Right cardiac atrium (tissue), 5 donors: Measurements from ENCODE around the gene PLXNA1. TPM values are rescaled to one million over a fixed set of nuclear protein-coding genes. Genes with fewer than 3 reads are reported as not detected.

ENCODE experiments used
- ATAC-seq, 2 donors: fragments of 200-7000 bp; cut with Tn5 transposase; one replicate each; pipeline versions ENCODE4 v1.8.0 to v1.9.1; 2020; ENCODE audit warnings: moderate library complexity in 2 of 2, mild to moderate bottlenecking in 1 of 2
- DNase-seq, 3 donors: peaks; one replicate each; pipeline ENCODE4 v3.0.0-alpha.2; 2020
- H3K27ac ChIP-seq: one replicate; pipeline ENCODE4 v1.5.1; 2013; ENCODE audit warnings: mild to moderate bottlenecking, low read length, control low read depth, moderate library complexity
- H3K27me3 ChIP-seq: one replicate; pipeline ENCODE4 v1.6.1; 2013; ENCODE audit not compliant: control insufficient read depth, insufficient read depth
- H3K4me1 ChIP-seq: one replicate; pipeline ENCODE4 v1.6.1; 2013; ENCODE audit warnings: low read length; ENCODE audit not compliant: control insufficient read depth, insufficient read depth
- H3K4me3 ChIP-seq: one replicate; pipeline ENCODE4 v1.5.1; 2013; ENCODE audit warnings: low read length, control low read depth
- H3K9me3 ChIP-seq: one replicate; pipeline ENCODE4 v1.6.1; 2013; ENCODE audit warnings: low read length; ENCODE audit not compliant: control insufficient read depth
- WGBS: extraction: QIAGEN DNeasy Blood & Tissue Kit; methylation state at CpG from one replicate; pipeline ENCODE4 v1.1.7; 2013; 5-methylcytosine and 5-hydroxymethylcytosine counted together
- intact Hi-C, 4 donors: fragments of 100-400 bp; cut with DNase I; formaldehyde crosslinking; loops; one replicate each; pipeline versions ENCODE4 v1.11.0 to v1.14.0; 2022 to 2023
- long read RNA-seq, 4 donors: library from polyadenylated mRNA; unstranded; transcript quantifications; one replicate each; pipeline ENCODE4 v2.0.0, GENCODE V29; 2020 to 2021
- polyA plus RNA-seq: library from polyadenylated mRNA; stranded (reverse); fragments of 200-250 nt; gene quantifications from one replicate; pipeline ENCODE4 v1.2.3, GENCODE V29; 2013
- total RNA-seq, 4 donors: library from RNA; stranded (reverse); fragmentation: NEBNext Ultra II Directional; extraction: Animal tissue kit (Norgen Biotek cat#: 25700); gene quantifications; one replicate each; pipeline ENCODE4 v1.2.1, GENCODE V29; 2021
- donor health status: healthy with polysubstance abuse.
- donor health status: DM: no; HTN: yes; CAD: no.
- donor health status: DM: no; HTN: no; CAD: no.
- donor health status: DM: no; HTN: yes; CAD: no; lungs with severe emphysema.
- donor health status: DM: yes; HTN: yes; CAD: no.

The PLXNA1 gene
- total RNA-seq (10 to 100 TPM; 12.8 to 17.8 (median 15.2) TPM), polyA plus RNA-seq (9.9 TPM)
- long read RNA-seq, donor 1, partial matches to known transcripts: 19 of 40 reads
- long read RNA-seq, donor 1, other reads (novel, unspliced or antisense): 21 of 40 reads
- long read RNA-seq, donor 2, partial matches to known transcripts: 12 of 16 reads
- long read RNA-seq, donor 2, other reads (novel, unspliced or antisense): 4 of 16 reads
- long read RNA-seq, donor 3, full-length matches to known transcripts: 1 of 41 reads
- long read RNA-seq, donor 3, partial matches to known transcripts: 18 of 41 reads
- long read RNA-seq, donor 3, other reads (novel, unspliced or antisense): 22 of 41 reads
- long read RNA-seq, donor 4, partial matches to known transcripts: 14 of 21 reads
- long read RNA-seq, donor 4, other reads (novel, unspliced or antisense): 7 of 21 reads

- peak; percentile 84 to 95 (median 93) for DNase-seq
- Histone ChIP-seq H3K4me3 (peak within 1 kb of the TSS; percentile 95), H3K27me3 (no peaks in the 10 kb centered on the region), H3K27ac (peak within 1 kb of the TSS; percentile 69), H3K4me1 (peaks cover 3% of the 10 kb centered on the region), H3K9me3 (no peaks in the 10 kb centered on the region)
- WGBS: under 1% methylated on average over 89 of the region's 89 CpGs
- intact Hi-C loops: loop anchor here (5.0 to 10.0 kb wide), 4 partner anchors 230 to 472 kb away; no protein-coding TSS in a partner anchor
- peak; percentile 86 for ATAC-seq
These were observed at the start of gene PLXNA1 for GRCh38 chr3:126982471-126983175. TSS of gene PLXNA1 (plus strand) at chr3:126983115. CDS start at chr3:126988594, 5,479 bp downstream.

- Histone ChIP-seq H3K4me3 (no peak overlapping the region), H3K9me3 (no peaks in the 10 kb centered on the region), H3K27ac (no peak overlapping the region), H3K4me1 (peaks cover 10% of the 10 kb centered on the region), H3K27me3 (no peaks in the 10 kb centered on the region)
- 47% methylated on average over 4 of the region's 4 CpGs for WGBS
- intact Hi-C loops: no loop called here
- no peak for DNase-seq
- no peak for ATAC-seq
These were observed 48.8 kb upstream of the PLXNA1 start for GRCh38 chr3:126934031-126934531.

- 92% methylated on average over 8 of the region's 8 CpGs for WGBS
These were observed 47.9 kb upstream of the PLXNA1 start for GRCh38 chr3:126934991-126935390.

GRCh38 chr3:126935756-126936509 lies 47.0 kb upstream of the PLXNA1 start:
- no peaks in the 10 kb centered on the region for H3K9me3 ChIP-seq
- H3K4me1 ChIP-seq: peaks cover 10% of the 10 kb centered on the region
- ATAC-seq (no peak), DNase-seq (no peak)
- no peak overlapping the region for H3K4me3 ChIP-seq
- H3K27ac ChIP-seq: no peak overlapping the region
- WGBS: 89% methylated on average over 4 of the region's 4 CpGs
- no peaks in the 10 kb centered on the region for H3K27me3 ChIP-seq
- intact Hi-C loops: no loop called here

More at GRCh38 chr3:126934991-126935390, 47.9 kb upstream of the PLXNA1 start:
- Histone ChIP-seq H3K4me3 (no peak overlapping the region), H3K27ac (no peak overlapping the region), H3K9me3 (no peaks in the 10 kb centered on the region), H3K4me1 (peaks cover 10% of the 10 kb centered on the region), H3K27me3 (no peaks in the 10 kb centered on the region)
- no peak for ATAC-seq
- intact Hi-C loops: no loop called here
- DNase-seq: no peak

GRCh38 chr3:126936853-126937425 lies 46.0 kb upstream of the PLXNA1 start:
- H3K4me3 ChIP-seq: no peak overlapping the region
- no peak overlapping the region for H3K27ac ChIP-seq
- H3K27me3 ChIP-seq: no peaks in the 10 kb centered on the region
- WGBS: 74% methylated on average over 6 of the region's 6 CpGs
- intact Hi-C loops: no loop called here
- peaks cover 10% of the 10 kb centered on the region for H3K4me1 ChIP-seq
- ATAC-seq (no peak), DNase-seq (no peak)
- no peaks in the 10 kb centered on the region for H3K9me3 ChIP-seq

- no peak for ATAC-seq
- H3K4me1 ChIP-seq: peaks cover 10% of the 10 kb centered on the region
- WGBS: 92% methylated on average over 2 of the region's 2 CpGs
- no peak overlapping the region for H3K4me3 ChIP-seq
- intact Hi-C loops: no loop called here
- H3K27me3 ChIP-seq: no peaks in the 10 kb centered on the region
- DNase-seq: no peak
- no peak overlapping the region for H3K27ac ChIP-seq
- no peaks in the 10 kb centered on the region for H3K9me3 ChIP-seq
These were observed 45.4 kb upstream of the PLXNA1 start for GRCh38 chr3:126937533-126937932.

- WGBS: 35% methylated on average over 7 of the region's 7 CpGs
- Histone ChIP-seq H3K9me3 (no peaks in the 10 kb centered on the region), H3K27ac (no peak overlapping the region), H3K27me3 (no peaks in the 10 kb centered on the region), H3K4me1 (peaks cover 10% of the 10 kb centered on the region), H3K4me3 (no peak overlapping the region)
- DNase-seq (peak in 1 of 3 donors; percentile 38), ATAC-seq (peak; percentile 50 to 64)
- intact Hi-C loops: no loop called here
These were observed 44.9 kb upstream of the PLXNA1 start for GRCh38 chr3:126937973-126938372.

- Histone ChIP-seq H3K4me1 (peaks cover 10% of the 10 kb centered on the region), H3K27me3 (no peaks in the 10 kb centered on the region), H3K9me3 (no peaks in the 10 kb centered on the region), H3K27ac (no peak overlapping the region), H3K4me3 (no peak overlapping the region)
- 69% methylated on average over 8 of the region's 8 CpGs for WGBS
- ATAC-seq (peak; percentile 15 to 34), DNase-seq (no peak)
- intact Hi-C loops: no loop called here
These were observed 44.2 kb upstream of the PLXNA1 start for GRCh38 chr3:126938520-126939337.

- Histone ChIP-seq H3K4me1 (peaks cover 10% of the 10 kb centered on the region), H3K27ac (no peak overlapping the region), H3K27me3 (no peaks in the 10 kb centered on the region), H3K9me3 (no peaks in the 10 kb centered on the region), H3K4me3 (no peak overlapping the region)
- intact Hi-C loops: no loop called here
- 35% methylated on average over 4 of the region's 4 CpGs for WGBS
- DNase-seq (no peak), ATAC-seq (peak; percentile 37 to 42)
These were observed 43.6 kb upstream of the PLXNA1 start for GRCh38 chr3:126939338-126939718.

GRCh38 chr3:126939733-126940132 lies 43.2 kb upstream of the PLXNA1 start:
- 71% methylated on average over 3 of the region's 3 CpGs for WGBS
- no peak overlapping the region for H3K27ac ChIP-seq
- peaks cover 10% of the 10 kb centered on the region for H3K4me1 ChIP-seq
- H3K9me3 ChIP-seq: no peaks in the 10 kb centered on the region
- DNase-seq (no peak), ATAC-seq (no peak)
- no peaks in the 10 kb centered on the region for H3K27me3 ChIP-seq
- H3K4me3 ChIP-seq: no peak overlapping the region
- intact Hi-C loops: no loop called here
